ENCODE data around the gene TENM4.

Gene TENM4

DNA sequence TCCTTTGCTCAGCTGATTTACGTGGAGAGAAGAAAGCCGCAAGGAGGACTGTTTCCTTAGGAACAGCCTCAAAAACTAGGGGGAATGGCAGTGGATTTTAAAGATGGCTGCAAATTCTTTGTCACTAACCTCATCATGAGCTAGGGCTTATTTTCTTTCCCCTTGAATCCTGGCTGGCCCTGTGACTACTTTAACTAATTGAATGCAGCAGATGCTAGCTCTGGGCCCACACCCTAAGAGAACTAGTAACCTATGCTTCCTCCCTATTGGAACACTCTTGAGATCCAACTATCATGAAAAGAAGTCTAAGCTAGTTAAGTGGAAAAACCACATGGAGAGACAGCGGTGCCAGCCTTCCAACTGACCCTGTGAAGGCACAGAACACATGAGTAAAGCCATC is 444.8 kb downstream of the TENM4 start:
- ATAC-seq: no peak
- TF ChIP-seq ZNF70 (CRISPR knock-in tag; IDR thresholded peaks at IDR 0.05): no peak
- no peak for TF ChIP-seq ZFP3 (CRISPR knock-in tag; IDR thresholded peaks at IDR 0.05)
- TF ChIP-seq ZNF565 (CRISPR knock-in tag; conservative IDR thresholded peaks at IDR 0.05; ENCODE audit: low read depth): no peak
- TF ChIP-seq ZC3H10 (CRISPR knock-in tag; IDR thresholded peaks at IDR 0.05): no peak
- TF ChIP-seq SNAI2 (CRISPR knock-in tag; IDR thresholded peaks at IDR 0.05): no peak
- TF ChIP-seq ZNF8 (CRISPR knock-in tag; IDR thresholded peaks at IDR 0.05): no peak
- TF ChIP-seq CREB5 (CRISPR knock-in tag; IDR thresholded peaks at IDR 0.05; ENCODE audit: low read depth): no peak
- no peak for TF ChIP-seq PPARA (CRISPR knock-in tag; IDR thresholded peaks at IDR 0.05; ENCODE audit: borderline replicate concordance)
- no peak for TF ChIP-seq CSDC2 (CRISPR knock-in tag; IDR thresholded peaks at IDR 0.05)

- no peak for ATAC-seq
- TF ChIP-seq GLIS3 (CRISPR knock-in tag; IDR thresholded peaks at IDR 0.05) (no peak), ZC3H10 (CRISPR knock-in tag; IDR thresholded peaks at IDR 0.05) (no peak), BACH2 (CRISPR knock-in tag; IDR thresholded peaks at IDR 0.05; ENCODE audit: borderline replicate concordance) (no peak), CREB5 (CRISPR knock-in tag; IDR thresholded peaks at IDR 0.05; ENCODE audit: low read depth) (no peak), ZNF70 (CRISPR knock-in tag; IDR thresholded peaks at IDR 0.05) (no peak), RARB (CRISPR knock-in tag; IDR thresholded peaks at IDR 0.05) (no peak), OSR1 (CRISPR knock-in tag; IDR thresholded peaks at IDR 0.05) (no peak), ZNF565 (CRISPR knock-in tag; conservative IDR thresholded peaks at IDR 0.05; ENCODE audit: low read depth) (no peak), TSHZ2 (CRISPR knock-in tag; IDR thresholded peaks at IDR 0.05) (no peak), ZFP30 (CRISPR knock-in tag; IDR thresholded peaks at IDR 0.05) (no peak), TCF4 (CRISPR knock-in tag; IDR thresholded peaks at IDR 0.05; ENCODE audit: borderline replicate concordance) (no peak), ARNTL (CRISPR knock-in tag; IDR thresholded peaks at IDR 0.05; ENCODE audit: borderline replicate concordance, low read depth) (no peak), PATZ1 (CRISPR knock-in tag; IDR thresholded peaks at IDR 0.05; ENCODE audit: borderline replicate concordance) (no peak), ISL1 (CRISPR knock-in tag; IDR thresholded peaks at IDR 0.05) (no peak), ESRRG (CRISPR knock-in tag; IDR thresholded peaks at IDR 0.05) (no peak), ZFP3 (CRISPR knock-in tag; IDR thresholded peaks at IDR 0.05) (no peak), CSDC2 (CRISPR knock-in tag; IDR thresholded peaks at IDR 0.05) (no peak)
- TF ChIP-seq, protein P1, sequence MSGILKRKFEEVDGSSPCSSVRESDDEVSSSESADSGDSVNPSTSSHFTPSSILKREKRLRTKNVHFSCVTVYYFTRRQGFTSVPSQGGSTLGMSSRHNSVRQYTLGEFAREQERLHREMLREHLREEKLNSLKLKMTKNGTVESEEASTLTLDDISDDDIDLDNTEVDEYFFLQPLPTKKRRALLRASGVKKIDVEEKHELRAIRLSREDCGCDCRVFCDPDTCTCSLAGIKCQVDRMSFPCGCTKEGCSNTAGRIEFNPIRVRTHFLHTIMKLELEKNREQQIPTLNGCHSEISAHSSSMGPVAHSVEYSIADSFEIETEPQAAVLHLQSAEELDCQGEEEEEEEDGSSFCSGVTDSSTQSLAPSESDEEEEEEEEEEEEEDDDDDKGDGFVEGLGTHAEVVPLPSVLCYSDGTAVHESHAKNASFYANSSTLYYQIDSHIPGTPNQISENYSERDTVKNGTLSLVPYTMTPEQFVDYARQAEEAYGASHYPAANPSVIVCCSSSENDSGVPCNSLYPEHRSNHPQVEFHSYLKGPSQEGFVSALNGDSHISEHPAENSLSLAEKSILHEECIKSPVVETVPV (CRISPR knock-in tag; IDR thresholded peaks at IDR 0.05): no peak
- TF ChIP-seq, protein P2, sequence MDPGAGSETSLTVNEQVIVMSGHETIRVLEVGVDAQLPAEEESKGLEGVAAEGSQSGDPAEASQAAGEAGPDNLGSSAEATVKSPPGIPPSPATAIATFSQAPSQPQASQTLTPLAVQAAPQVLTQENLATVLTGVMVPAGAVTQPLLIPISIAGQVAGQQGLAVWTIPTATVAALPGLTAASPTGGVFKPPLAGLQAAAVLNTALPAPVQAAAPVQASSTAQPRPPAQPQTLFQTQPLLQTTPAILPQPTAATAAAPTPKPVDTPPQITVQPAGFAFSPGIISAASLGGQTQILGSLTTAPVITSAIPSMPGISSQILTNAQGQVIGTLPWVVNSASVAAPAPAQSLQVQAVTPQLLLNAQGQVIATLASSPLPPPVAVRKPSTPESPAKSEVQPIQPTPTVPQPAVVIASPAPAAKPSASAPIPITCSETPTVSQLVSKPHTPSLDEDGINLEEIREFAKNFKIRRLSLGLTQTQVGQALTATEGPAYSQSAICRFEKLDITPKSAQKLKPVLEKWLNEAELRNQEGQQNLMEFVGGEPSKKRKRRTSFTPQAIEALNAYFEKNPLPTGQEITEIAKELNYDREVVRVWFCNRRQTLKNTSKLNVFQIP (CRISPR knock-in tag; IDR thresholded peaks at IDR 0.05; ENCODE audit: borderline replicate concordance, low read depth): no peak
Observed at GRCh38 chr11:78995171-78995570, 445.7 kb downstream of the TENM4 start.
